Neural crest cell (in vitro differentiated cells): ENCODE data around the gene APBB3. TPM values are rescaled to one million over a fixed set of nuclear protein-coding genes. Genes with fewer than 3 reads are reported as not detected.
"Not testable (repeated sequence)": the region's sequence is repeated elsewhere in the genome, so short reads cannot be mapped to it uniquely, and the experiment has no call there.

Experiments used
- DNase-seq: peaks from one replicate; pipeline ENCODE4 v3.0.0; 2021; ENCODE audit warnings: low read depth, mixed read lengths, low spot score
- H3K27ac Mint-ChIP-seq: one replicate; pipeline ENCODE4 v1.8.0; 2021; ENCODE audit warnings: mild to moderate bottlenecking, mixed read lengths; ENCODE audit not compliant: unreplicated experiment
- H3K27me3 Mint-ChIP-seq: 2 replicates; pipeline ENCODE4 v1.8.0; 2021; ENCODE audit warnings: low read depth, mild to moderate bottlenecking, mixed read lengths
- H3K36me3 Mint-ChIP-seq: 2 replicates; pipeline ENCODE4 v1.8.0; 2021; ENCODE audit warnings: low read depth, mild to moderate bottlenecking, mixed read lengths
- H3K4me1 Mint-ChIP-seq: 2 replicates; pipeline ENCODE4 v1.8.0; 2021; ENCODE audit warnings: mixed read lengths
- H3K4me3 Mint-ChIP-seq: one replicate; pipeline ENCODE4 v1.8.0; 2021; ENCODE audit warnings: mild to moderate bottlenecking, mixed read lengths
- H3K9me3 Mint-ChIP-seq: 2 replicates; pipeline ENCODE4 v1.8.0; 2021; ENCODE audit warnings: mixed read lengths
- CTCF ChIP-seq: fragments of 200-600 bp; sonication (generic); conservative IDR thresholded peaks from 2 replicates; pipeline ENCODE4 v1.5.0; 2021; ENCODE audit warnings: antibody characterized with exemption, mild to moderate bottlenecking
- total RNA-seq: library from RNA; stranded (reverse); gene quantifications from 2 replicates; pipeline ENCODE4 v1.2.1, GENCODE V29; 2021

The APBB3 gene
- total RNA-seq, 1 donor from 2014 or later: 36.2 TPM

- no peak overlapping the region for H3K4me3 Mint-ChIP-seq
- no peaks in the 10 kb centered on the region for H3K4me1 Mint-ChIP-seq
- no peak for DNase-seq
- H3K27me3 Mint-ChIP-seq: peaks cover 19% of the 10 kb centered on the region
- no peak for TF ChIP-seq CTCF
- H3K36me3 Mint-ChIP-seq: no peaks in the 10 kb centered on the region
- no peaks in the 10 kb centered on the region for H3K9me3 Mint-ChIP-seq
- no peak overlapping the region for H3K27ac Mint-ChIP-seq
Observed at GRCh38 chr5:140596321-140596741, 31.9 kb upstream of the APBB3 start.

GRCh38 chr5:140595538-140596300 lies 31.3 kb upstream of the APBB3 start:
- Mint-ChIP-seq H3K27me3 (peaks cover 19% of the 10 kb centered on the region), H3K36me3 (no peaks in the 10 kb centered on the region), H3K9me3 (no peaks in the 10 kb centered on the region), H3K27ac (no peak overlapping the region), H3K4me1 (no peaks in the 10 kb centered on the region), H3K4me3 (no peak overlapping the region)
- no peak for DNase-seq
- no peak for TF ChIP-seq CTCF

GRCh38 chr5:140594169-140594568 lies 29.8 kb upstream of the APBB3 start:
- Mint-ChIP-seq H3K9me3 (no peaks in the 10 kb centered on the region), H3K4me1 (no peaks in the 10 kb centered on the region), H3K36me3 (no peaks in the 10 kb centered on the region), H3K4me3 (no peak overlapping the region), H3K27ac (no peak overlapping the region), H3K27me3 (peaks cover 20% of the 10 kb centered on the region)
- no peak for TF ChIP-seq CTCF
- no peak for DNase-seq

- H3K4me1 Mint-ChIP-seq, H3K9me3 Mint-ChIP-seq, H3K27ac Mint-ChIP-seq, H3K36me3 Mint-ChIP-seq, DNase-seq, H3K4me3 Mint-ChIP-seq: not testable (repeated sequence)
- peaks cover 22% of the 10 kb centered on the region for H3K27me3 Mint-ChIP-seq
Observed at GRCh38 chr5:140593070-140593469, 28.7 kb upstream of the APBB3 start.

- H3K27me3 Mint-ChIP-seq: peaks cover 20% of the 10 kb centered on the region
- no peaks in the 10 kb centered on the region for H3K4me1 Mint-ChIP-seq
- TF ChIP-seq CTCF: no peak
- DNase-seq: no peak
- H3K9me3 Mint-ChIP-seq: no peaks in the 10 kb centered on the region
- no peak overlapping the region for H3K4me3 Mint-ChIP-seq
- no peak overlapping the region for H3K27ac Mint-ChIP-seq
- no peaks in the 10 kb centered on the region for H3K36me3 Mint-ChIP-seq
Observed at GRCh38 chr5:140591747-140592372, 27.5 kb upstream of the APBB3 start.

GRCh38 chr5:140590861-140591260 lies 26.5 kb upstream of the APBB3 start:
- TF ChIP-seq CTCF: no peak
- Mint-ChIP-seq H3K27me3 (peaks cover 16% of the 10 kb centered on the region), H3K9me3 (no peaks in the 10 kb centered on the region), H3K4me3 (no peak overlapping the region), H3K27ac (no peak overlapping the region), H3K36me3 (no peaks in the 10 kb centered on the region), H3K4me1 (no peaks in the 10 kb centered on the region)
- DNase-seq: no peak
